B cell (primary cell): ENCODE measurements around the gene PLCB4. TPM values are rescaled to one million over a fixed set of nuclear protein-coding genes. Genes with fewer than 3 reads are reported as not detected.

ENCODE experiments used
- ATAC-seq: fragments of 200-7000 bp; cut with Tn5 transposase; one replicate; pipeline ENCODE4 v1.10.0; 2021; ENCODE audit warnings: low read depth, mild to moderate bottlenecking, moderate number of reproducible peaks, moderate library complexity
- CTCF ChIA-PET: fragments of 350-600 bp; sonication (Branson Sonifier 250); formaldehyde crosslinking; loops from one replicate; lab custom pipeline; 2021; ENCODE audit warnings: antibody characterized with exemption, inconsistent platforms; lab: Charles Lee
- POLR2A ChIA-PET: fragments of 350-600 bp; sonication (Branson Sonifier 250); formaldehyde crosslinking; loops from one replicate; lab custom pipeline; 2021; ENCODE audit warnings: antibody characterized with exemption; lab: Charles Lee
- DNase-seq: peaks from one replicate; pipeline ENCODE4 v3.0.0; 2013
- H2AFZ ChIP-seq: 2 replicates; pipeline ENCODE4 v1.6.1; 2012; ENCODE audit warnings: mild to moderate bottlenecking, low read depth, low read length; ENCODE audit not compliant: insufficient read depth, poor library complexity, severe bottlenecking
- H3K27ac ChIP-seq, 2 donors: 1 replicate in 1 of 2; 2 replicates in 1 of 2; pipeline ENCODE4 v1.5.1; 2012 to 2013; ENCODE audit warnings: low read length in 2 of 2, mild to moderate bottlenecking in 2 of 2, moderate library complexity in 1 of 2
- H3K27me3 ChIP-seq, 4 experiments: fragments of 200-600 bp in 1 of 4; sonication (generic) in 1 of 4; replicated peaks in 1 of 4; 1 replicate in 2 of 4; 2 replicates in 2 of 4; pipeline versions ENCODE4 v1.6.1 to v1.7.0; 2013 to 2016; ENCODE audit warnings: low read length in 3 of 4, mild to moderate bottlenecking in 2 of 4, mixed read lengths in 1 of 4, moderate library complexity in 1 of 4; ENCODE audit not compliant: insufficient read depth in 4 of 4, control insufficient read depth in 3 of 4; ENCODE audit errors: control extremely low read depth in 1 of 4
- H3K36me3 ChIP-seq, 2 experiments: replicated peaks in 1 of 2; 1 replicate in 1 of 2; 2 replicates in 1 of 2; pipeline versions ENCODE4 v1.6.1 to v1.7.1; 2013; ENCODE audit warnings: low read length in 1 of 2; ENCODE audit not compliant: insufficient read depth in 2 of 2, control insufficient read depth in 1 of 2; ENCODE audit errors: control extremely low read depth in 1 of 2, extremely low read depth in 1 of 2
- H3K4me1 ChIP-seq, 2 donors: fragments of 200-600 bp in 1 of 2; sonication (generic) in 1 of 2; 1 replicate in 1 of 2; 2 replicates in 1 of 2; pipeline versions ENCODE4 v1.5.1 to v1.6.1; 2013 to 2017; ENCODE audit warnings: low read length in 2 of 2; ENCODE audit not compliant: control insufficient read depth in 2 of 2, insufficient read depth in 2 of 2
- H3K4me2 ChIP-seq: replicated peaks from 2 replicates; pipeline ENCODE3; 2012; ENCODE audit warnings: mild to moderate bottlenecking, low read depth, low read length; ENCODE audit not compliant: poor library complexity, severe bottlenecking
- H3K4me3 ChIP-seq, 5 experiments: fragments of 200-600 bp in 1 of 5; sonication (generic) in 1 of 5; 1 replicate in 3 of 5; 2 replicates in 2 of 5; pipeline versions ENCODE4 v1.5.1 to v1.7.0; 2011 to 2016; ENCODE audit warnings: low read length in 4 of 5, mild to moderate bottlenecking in 4 of 5, low read depth in 2 of 5, control low read depth in 1 of 5, moderate library complexity in 1 of 5; ENCODE audit not compliant: insufficient read depth in 1 of 5; ENCODE audit errors: control extremely low read depth in 1 of 5, extremely low read depth in 1 of 5
- H3K79me2 ChIP-seq: fragments of 200-600 bp; sonication (generic); one replicate; pipeline ENCODE4 v1.6.0; 2016; ENCODE audit warnings: low read length; ENCODE audit not compliant: control insufficient read depth, insufficient read depth
- H3K9ac ChIP-seq: fragments of 200-600 bp; sonication (generic); 2 replicates; pipeline ENCODE4 v1.6.1; 2017; ENCODE audit warnings: mild to moderate bottlenecking, low read length, moderate library complexity
- H3K9me3 ChIP-seq, 3 donors: one replicate each; pipeline versions ENCODE4 v1.6.1 to v1.7.1; 2013; ENCODE audit warnings: low read length in 2 of 3; ENCODE audit not compliant: control insufficient read depth in 2 of 3, insufficient read depth in 1 of 3; ENCODE audit errors: control extremely low read depth in 1 of 3
- H4K20me1 ChIP-seq: 2 replicates; pipeline ENCODE4 v1.6.0; 2012; ENCODE audit warnings: mild to moderate bottlenecking, low read length; ENCODE audit not compliant: insufficient read depth, control insufficient read depth, poor library complexity, severe bottlenecking
- H3K27ac Mint-ChIP-seq: one replicate; pipeline ENCODE4 v1.8.0; 2021; ENCODE audit warnings: mixed read lengths
- H3K27me3 Mint-ChIP-seq: one replicate; pipeline ENCODE4 v1.8.0; 2021; ENCODE audit warnings: mixed read lengths
- H3K4me1 Mint-ChIP-seq: one replicate; pipeline ENCODE4 v1.8.0; 2021; ENCODE audit warnings: mixed read lengths
- H3K4me3 Mint-ChIP-seq: one replicate; pipeline ENCODE4 v1.8.0; 2021; ENCODE audit warnings: mixed read lengths
- H3K9me3 Mint-ChIP-seq: one replicate; pipeline ENCODE4 v1.8.0; 2022; ENCODE audit warnings: mixed read lengths; ENCODE audit not compliant: insufficient read depth
- CTCF ChIP-seq: fragments of 200-600 bp; IDR thresholded peaks from one replicate; pipeline ENCODE4 v1.8.0; 2022; ENCODE audit warnings: antibody characterized with exemption, mild to moderate bottlenecking
- EZH2 ChIP-seq: IDR thresholded peaks from 2 replicates; pipeline ENCODE4 v1.6.1; 2012; ENCODE audit warnings: borderline replicate concordance, low read depth, mild to moderate bottlenecking, moderate library complexity, low read length; ENCODE audit not compliant: insufficient read depth, poor library complexity, severe bottlenecking
- WGBS: methylation state at CpG from one replicate; pipeline ENCODE4 v1.1.5; 2013; ENCODE audit warnings: missing lambda C conversion rate; ENCODE audit not compliant: insufficient coverage; 5-methylcytosine and 5-hydroxymethylcytosine counted together
- intact Hi-C: fragments of 100-400 bp; cut with micrococcal nuclease; formaldehyde crosslinking; loops from one replicate; pipeline ENCODE4 v1.10.0; 2022
- polyA plus RNA-seq: library from polyadenylated mRNA; depleted of rRNA; stranded (reverse); fragments of >200 nt; gene quantifications from 2 replicates; pipeline ENCODE4 v1.2.3, GENCODE V29; 2012
- total RNA-seq, 2 donors: library from RNA; stranded (reverse); fragments of 120-200 nt in 1 of 2; gene quantifications; 1 replicate in 1 of 2; 2 replicates in 1 of 2; pipeline versions ENCODE4 v1.2.3 to v1.2.4, GENCODE V29; 2013 to 2022

Gene PLCB4
- total and polyA plus RNA-seq, 2 donors (not counting 1 experiment from before 2014, with no cell fraction given): not detected

- Histone ChIP-seq H4K20me1 (no peaks in the 10 kb centered on the region), H3K36me3 (no peaks in the 10 kb centered on the region), H3K4me2 (no peak overlapping the region), H2AFZ (no peak overlapping the region), H3K27ac (no peak overlapping the region), H3K79me2 (no peaks in the 10 kb centered on the region), H3K27me3 (no peaks in the 10 kb centered on the region), H3K9me3 (peaks cover 0 to 3% (median 0%) of the 10 kb centered on the region in 3 donors), H3K9ac (no peak overlapping the region), H3K4me3 (no peak overlapping the region), H3K4me1 (no peaks in the 10 kb centered on the region)
- DNase-seq (no peak), ATAC-seq (no peak)
- Mint-ChIP-seq H3K27ac (no peak overlapping the region), H3K4me1 (no peaks in the 10 kb centered on the region), H3K4me3 (no peak overlapping the region), H3K27me3 (no peaks in the 10 kb centered on the region), H3K9me3 (no peaks in the 10 kb centered on the region)
- ChIA-PET CTCF (no interaction called here), POLR2A (no interaction called here)
- TF ChIP-seq EZH2 (no peak), CTCF (no peak)
- 0% methylated on average over 1 of the region's 1 CpG for WGBS
- intact Hi-C loops: no loop called here
Observed at GRCh38 chr20:9143926-9144325, 75.0 kb downstream of the PLCB4 start.

GRCh38 chr20:9144643-9145042 is 75.8 kb downstream of the PLCB4 start:
- no peak overlapping the region for H3K4me2 ChIP-seq
- TF ChIP-seq EZH2 (no peak), CTCF (no peak)
- no peaks in the 10 kb centered on the region for H3K27me3 ChIP-seq
- no CpG with 5 or more reads among the region's 2 CpGs for WGBS
- no peak overlapping the region for H3K9ac ChIP-seq
- ATAC-seq (no peak), DNase-seq (no peak)
- no peak overlapping the region for H3K4me3 ChIP-seq
- H3K27ac ChIP-seq: no peak overlapping the region
- intact Hi-C loops: no loop called here
- H3K9me3 Mint-ChIP-seq: no peaks in the 10 kb centered on the region
- CTCF ChIA-PET: no interaction called here
- H3K79me2 ChIP-seq: no peaks in the 10 kb centered on the region
- no peaks in the 10 kb centered on the region for H3K27me3 Mint-ChIP-seq
- H2AFZ ChIP-seq: no peak overlapping the region
- H3K27ac Mint-ChIP-seq: no peak overlapping the region
- no peaks in the 10 kb centered on the region for H4K20me1 ChIP-seq
- H3K9me3 ChIP-seq: no peaks in the 10 kb centered on the region
- POLR2A ChIA-PET: no interaction called here
- no peak overlapping the region for H3K4me3 Mint-ChIP-seq
- H3K36me3 ChIP-seq: no peaks in the 10 kb centered on the region
- no peaks in the 10 kb centered on the region for H3K4me1 Mint-ChIP-seq
- no peaks in the 10 kb centered on the region for H3K4me1 ChIP-seq
